ENCODE data around the gene KDM2A.

The KDM2A gene

GRCh38 chr11:67275606-67276409, 156.7 kb downstream of the KDM2A start:
- DNase-seq, result no peak

- no peak for DNase-seq
Observed at GRCh38 chr11:67276781-67277230, 157.7 kb downstream of the KDM2A start.

- peak; percentile 71 to 93 for DNase-seq
Observed at GRCh38 chr11:67277231-67277961, 158.3 kb downstream of the KDM2A start.

GRCh38 chr11:67278135-67278938, 159.3 kb downstream of the KDM2A start:
- no peak for DNase-seq

GRCh38 chr11:67278939-67279588, 160.0 kb downstream of the KDM2A start:
- no peak for DNase-seq

GRCh38 chr11:67279589-67280340, 160.7 kb downstream of the KDM2A start:
- no peak for DNase-seq

GRCh38 chr11:67280341-67280787, 161.3 kb downstream of the KDM2A start:
- DNase-seq, result no peak

GRCh38 chr11:67280788-67281551, 161.9 kb downstream of the KDM2A start:
- no peak for DNase-seq

- no peak for DNase-seq
Observed at GRCh38 chr11:67281552-67282150, 162.6 kb downstream of the KDM2A start.

GRCh38 chr11:67282155-67282875, 163.3 kb downstream of the KDM2A start:
- no peak for DNase-seq

- no peak for DNase-seq
Observed at GRCh38 chr11:67282876-67283371, 163.9 kb downstream of the KDM2A start.

- DNase-seq, result no peak
Observed at GRCh38 chr11:67283481-67283963, 164.5 kb downstream of the KDM2A start.

- no peak for DNase-seq
Observed at GRCh38 chr11:67284811-67285540, 165.9 kb downstream of the KDM2A start.

- no peak for DNase-seq
Observed at GRCh38 chr11:67285541-67286498, 166.8 kb downstream of the KDM2A start.

- no peak for DNase-seq
Observed at GRCh38 chr11:67286621-67287333, 167.7 kb downstream of the KDM2A start.

GRCh38 chr11:67287355-67288197, 168.5 kb downstream of the KDM2A start:
- no peak for DNase-seq
